Activated naive CD4-positive, alpha-beta T cell treated with anti-CD3 and anti-CD28 coated beads for 36 hours (primary cell): ENCODE measurements around the gene ERFE. TPM values are rescaled to one million over a fixed set of nuclear protein-coding genes. Genes with fewer than 3 reads are reported as not detected.
"Not testable (repeated sequence)": the region's sequence is repeated elsewhere in the genome, so short reads cannot be mapped to it uniquely, and the experiment has no call there.

ENCODE experiments used
- CTCF ChIA-PET: fragments of 350-600 bp; sonication (Branson Sonifier 250); formaldehyde crosslinking; loops from one replicate; lab custom pipeline; 2021; ENCODE audit warnings: antibody characterized with exemption; lab: Charles Lee
- DNase-seq: peaks from one replicate; pipeline ENCODE4 v3.0.0-alpha.2; 2020
- H3K27ac Mint-ChIP-seq: one replicate; pipeline ENCODE4 v1.8.0; 2021; ENCODE audit warnings: mild to moderate bottlenecking, mixed read lengths
- H3K27me3 Mint-ChIP-seq: one replicate; pipeline ENCODE4 v1.8.0; 2021; ENCODE audit warnings: low read depth, mixed read lengths
- H3K36me3 Mint-ChIP-seq: one replicate; pipeline ENCODE4 v1.8.0; 2021; ENCODE audit warnings: low read depth, mixed read lengths
- H3K4me1 Mint-ChIP-seq: one replicate; pipeline ENCODE4 v1.8.0; 2021; ENCODE audit warnings: low read depth, mixed read lengths
- H3K4me3 Mint-ChIP-seq: one replicate; pipeline ENCODE4 v1.8.0; 2021; ENCODE audit warnings: mild to moderate bottlenecking, moderate library complexity, mixed read lengths
- H3K9me3 Mint-ChIP-seq: one replicate; pipeline ENCODE4 v1.8.0; 2021; ENCODE audit warnings: mixed read lengths
- intact Hi-C: fragments of 100-400 bp; cut with micrococcal nuclease; formaldehyde crosslinking; loops from one replicate; pipeline ENCODE4 v1.15.1; 2023
- total RNA-seq, 2 experiments: library from RNA; stranded (reverse); gene quantifications; one replicate each; pipeline ENCODE4 v1.2.3, GENCODE V29; 2021

The ERFE gene
- under 1 TPM in 1 of 2 experiments, not detected in 1; 0.40 TPM for total RNA-seq

GRCh38 chr2:238158509-238159070 is at the start of gene ERFE:
ERFE (plus strand) TSS chr2:238158970; CDS start chr2:238159008, 38 bp downstream.
- H3K4me1 Mint-ChIP-seq = peaks cover 7% of the 10 kb centered on the region
- intact Hi-C loops = loop anchor here (1.0 to 5.0 kb wide), 2 partner anchors 105 to 191 kb away; partner anchors contain the start of gene UBE2F
- peak; percentile 61 for DNase-seq
- no peaks in the 10 kb centered on the region for H3K36me3 Mint-ChIP-seq
- H3K27ac Mint-ChIP-seq = no peak within 1 kb of the TSS
- H3K9me3 Mint-ChIP-seq = peaks cover 3% of the 10 kb centered on the region
- CTCF ChIA-PET = interaction anchor here (0.7 kb wide), 1 partner anchor 14 kb away, joined by 3 read pairs; no protein-coding TSS in a partner anchor
- H3K4me3 Mint-ChIP-seq = peak within 1 kb of the TSS; percentile 62
- peaks cover 17% of the 10 kb centered on the region for H3K27me3 Mint-ChIP-seq

- Mint-ChIP-seq H3K36me3 (no peaks in the 10 kb centered on the region), H3K9me3 (peaks cover 4% of the 10 kb centered on the region), H3K4me1 (peaks cover 7% of the 10 kb centered on the region), H3K27ac (no peak overlapping the region), H3K27me3 (peaks cover 3% of the 10 kb centered on the region), H3K4me3 (no peak overlapping the region)
- DNase-seq = no peak
- intact Hi-C loops = no loop called here
- CTCF ChIA-PET = no interaction called here
Observed at GRCh38 chr2:238113611-238114010, 45.2 kb upstream of the ERFE start.

GRCh38 chr2:238114331-238114841 is 44.4 kb upstream of the ERFE start:
- Mint-ChIP-seq H3K36me3 (no peaks in the 10 kb centered on the region), H3K4me1 (no peaks in the 10 kb centered on the region), H3K27me3 (peaks cover 7% of the 10 kb centered on the region), H3K27ac (no peak overlapping the region), H3K4me3 (no peak overlapping the region), H3K9me3 (peaks cover 4% of the 10 kb centered on the region)
- DNase-seq = no peak
- intact Hi-C loops = no loop called here
- CTCF ChIA-PET = interaction anchor here (0.5 kb wide), 1 partner anchor 149 kb away, joined by 3 read pairs; no protein-coding TSS in a partner anchor

GRCh38 chr2:238114851-238115660 is 43.7 kb upstream of the ERFE start:
- no peak for DNase-seq
- CTCF ChIA-PET = interaction anchor here (0.5 kb wide), 1 partner anchor 148 kb away, joined by 3 read pairs; no protein-coding TSS in a partner anchor
- no peak overlapping the region for H3K27ac Mint-ChIP-seq
- no peaks in the 10 kb centered on the region for H3K36me3 Mint-ChIP-seq
- H3K4me3 Mint-ChIP-seq = no peak overlapping the region
- H3K9me3 Mint-ChIP-seq = peaks cover 4% of the 10 kb centered on the region
- intact Hi-C loops = no loop called here
- peaks cover 9% of the 10 kb centered on the region for H3K27me3 Mint-ChIP-seq
- H3K4me1 Mint-ChIP-seq = no peaks in the 10 kb centered on the region

- H3K4me1 Mint-ChIP-seq, H3K27me3 Mint-ChIP-seq, intact Hi-C loops, H3K4me3 Mint-ChIP-seq, H3K36me3 Mint-ChIP-seq, H3K9me3 Mint-ChIP-seq, H3K27ac Mint-ChIP-seq, DNase-seq: not testable (repeated sequence)
- CTCF ChIA-PET = interaction anchor here (0.6 kb wide), 1 partner anchor 144 kb away, joined by 5 read pairs; no protein-coding TSS in a partner anchor
Observed at GRCh38 chr2:238115709-238116108, 43.1 kb upstream of the ERFE start.

GRCh38 chr2:238116298-238117198 is 42.2 kb upstream of the ERFE start:
- Mint-ChIP-seq H3K27me3 (peaks cover 9% of the 10 kb centered on the region), H3K36me3 (no peaks in the 10 kb centered on the region), H3K27ac (no peak overlapping the region), H3K4me1 (no peaks in the 10 kb centered on the region), H3K4me3 (no peak overlapping the region), H3K9me3 (peaks cover 4% of the 10 kb centered on the region)
- DNase-seq = no peak
- CTCF ChIA-PET = interaction anchor here (0.6 kb wide), 1 partner anchor 143 kb away, joined by 5 read pairs; no protein-coding TSS in a partner anchor
- intact Hi-C loops = no loop called here

GRCh38 chr2:238117199-238118154 is 41.3 kb upstream of the ERFE start:
- Mint-ChIP-seq H3K9me3 (peaks cover 4% of the 10 kb centered on the region), H3K4me3 (no peak overlapping the region), H3K36me3 (no peaks in the 10 kb centered on the region), H3K27ac (no peak overlapping the region), H3K4me1 (no peaks in the 10 kb centered on the region), H3K27me3 (peaks cover 9% of the 10 kb centered on the region)
- CTCF ChIA-PET = no interaction called here
- no peak for DNase-seq
- intact Hi-C loops = no loop called here

GRCh38 chr2:238119756-238120462 is 38.9 kb upstream of the ERFE start:
- intact Hi-C loops = no loop called here
- H3K27ac Mint-ChIP-seq = no peak overlapping the region
- H3K4me3 Mint-ChIP-seq = no peak overlapping the region
- H3K27me3 Mint-ChIP-seq = peaks cover 9% of the 10 kb centered on the region
- no peak for DNase-seq
- no peaks in the 10 kb centered on the region for H3K9me3 Mint-ChIP-seq
- CTCF ChIA-PET = no interaction called here
- no peaks in the 10 kb centered on the region for H3K4me1 Mint-ChIP-seq
- H3K36me3 Mint-ChIP-seq = no peaks in the 10 kb centered on the region

- Mint-ChIP-seq H3K27me3 (peaks cover 9% of the 10 kb centered on the region), H3K4me3 (no peak overlapping the region), H3K27ac (no peak overlapping the region), H3K9me3 (no peaks in the 10 kb centered on the region), H3K4me1 (no peaks in the 10 kb centered on the region), H3K36me3 (no peaks in the 10 kb centered on the region)
- intact Hi-C loops = no loop called here
- CTCF ChIA-PET = no interaction called here
- no peak for DNase-seq
Observed at GRCh38 chr2:238120463-238121298, 38.1 kb upstream of the ERFE start.
